Mesodermal cell (in vitro differentiated cells): ENCODE data around the gene BLMH.

Source experiments
- H3K27ac ChIP-seq: 2 replicates; pipeline ENCODE4 v1.7.0; 2013; ENCODE audit warnings: mild to moderate bottlenecking, low read depth, low read length, moderate library complexity; ENCODE audit not compliant: severe bottlenecking
- H3K36me3 ChIP-seq: 2 replicates; pipeline ENCODE4 v1.7.1; 2013; ENCODE audit warnings: mild to moderate bottlenecking, low read length, moderate library complexity; ENCODE audit not compliant: control insufficient read depth, insufficient read depth
- H3K4me1 ChIP-seq: one replicate; pipeline ENCODE4 v1.7.1; 2013; ENCODE audit warnings: mild to moderate bottlenecking, low read length; ENCODE audit not compliant: insufficient read depth, control insufficient read depth, poor library complexity, severe bottlenecking
- H3K4me3 ChIP-seq: 2 replicates; pipeline ENCODE4 v1.7.0; 2013; ENCODE audit warnings: low read length, control low read depth, mild to moderate bottlenecking; ENCODE audit not compliant: insufficient read depth, poor library complexity, severe bottlenecking; ENCODE audit errors: extremely low read depth
- H3K9me3 ChIP-seq: 2 replicates; pipeline ENCODE4 v1.7.1; 2013; ENCODE audit warnings: mild to moderate bottlenecking, low read length, moderate library complexity; ENCODE audit not compliant: control insufficient read depth
- WGBS, 2 experiments: methylation state at CpG; one replicate each; pipeline ENCODE4 v1.1.5; 2013; ENCODE audit warnings: missing lambda C conversion rate in 2 of 2; ENCODE audit not compliant: insufficient coverage in 2 of 2; 5-methylcytosine and 5-hydroxymethylcytosine counted together

Gene BLMH

GRCh38 chr17:30308406-30308805 lies 16.7 kb upstream of the BLMH start:
- H3K36me3 ChIP-seq: no peaks in the 10 kb centered on the region
- H3K4me3 ChIP-seq: no peak overlapping the region
- H3K4me1 ChIP-seq: peaks cover 5% of the 10 kb centered on the region
- H3K27ac ChIP-seq: no peak overlapping the region
- H3K9me3 ChIP-seq: no peaks in the 10 kb centered on the region
- WGBS, 2 experiments: 86 to 100% methylated on average over 1 of the region's 2 CpGs

DNA sequence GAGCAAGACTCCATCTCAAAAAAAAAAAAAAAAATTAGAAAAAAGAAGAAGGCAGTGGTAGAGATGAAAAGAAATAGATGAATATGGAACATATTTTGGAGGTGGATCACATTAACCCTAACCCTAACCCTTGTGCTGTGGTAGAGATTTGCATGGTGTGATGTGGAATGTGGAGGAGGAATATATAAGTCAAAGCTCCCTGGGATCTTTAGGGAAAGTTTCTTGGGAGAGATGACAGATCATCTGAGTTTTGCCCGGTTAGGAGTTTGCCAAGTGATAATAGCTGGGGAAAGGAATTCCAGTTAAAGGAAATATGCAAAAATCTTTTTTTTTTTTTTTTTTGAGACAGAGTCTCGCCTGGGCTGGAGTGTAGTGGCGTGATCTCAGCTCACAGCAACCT lies 13.0 kb upstream of the BLMH start:
- Histone ChIP-seq H3K36me3 (no peaks in the 10 kb centered on the region), H3K27ac (no peak overlapping the region), H3K4me1 (peaks cover 3% of the 10 kb centered on the region), H3K9me3 (peaks cover 7% of the 10 kb centered on the region), H3K4me3 (no peak overlapping the region)
- 100% methylated on average over 1 of the region's 3 CpGs; no CpG with 5 or more reads in 1 of the 2 experiments for WGBS, 2 experiments

DNA sequence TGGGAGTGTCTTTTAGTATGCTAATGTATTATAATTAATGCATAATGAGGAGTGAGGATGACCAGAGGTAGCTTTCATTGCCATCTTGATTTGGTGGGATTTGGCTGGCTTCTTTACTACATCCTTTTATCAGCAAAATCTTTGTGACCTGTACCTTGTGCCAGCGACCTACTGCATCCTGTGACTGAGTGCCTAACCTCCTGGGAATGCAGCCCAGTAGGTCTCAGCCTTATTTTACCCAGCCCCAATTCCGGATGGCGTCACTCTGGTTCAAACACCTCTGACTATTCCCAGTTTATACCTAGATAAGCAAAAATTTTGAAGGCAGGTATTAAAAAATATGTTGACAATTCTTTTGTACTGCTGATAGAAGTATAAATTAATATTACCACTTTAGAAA lies 10.5 kb upstream of the BLMH start:
- Histone ChIP-seq H3K36me3 (no peaks in the 10 kb centered on the region), H3K4me1 (no peaks in the 10 kb centered on the region)
- 100% methylated on average over 1 of the region's 3 CpGs for WGBS, 2 experiments

GRCh38 chr17:30300818-30301217 lies 9.1 kb upstream of the BLMH start:
- H3K4me3 ChIP-seq: no peak overlapping the region
- no peak overlapping the region for H3K27ac ChIP-seq
- H3K36me3 ChIP-seq: no peaks in the 10 kb centered on the region
- peaks cover 8% of the 10 kb centered on the region for H3K9me3 ChIP-seq
- no peaks in the 10 kb centered on the region for H3K4me1 ChIP-seq

More for the DNA sequence above, 10.5 kb upstream of the BLMH start:
- H3K4me3 ChIP-seq: no peak overlapping the region
- peaks cover 8% of the 10 kb centered on the region for H3K9me3 ChIP-seq
- H3K27ac ChIP-seq: no peak overlapping the region

DNA sequence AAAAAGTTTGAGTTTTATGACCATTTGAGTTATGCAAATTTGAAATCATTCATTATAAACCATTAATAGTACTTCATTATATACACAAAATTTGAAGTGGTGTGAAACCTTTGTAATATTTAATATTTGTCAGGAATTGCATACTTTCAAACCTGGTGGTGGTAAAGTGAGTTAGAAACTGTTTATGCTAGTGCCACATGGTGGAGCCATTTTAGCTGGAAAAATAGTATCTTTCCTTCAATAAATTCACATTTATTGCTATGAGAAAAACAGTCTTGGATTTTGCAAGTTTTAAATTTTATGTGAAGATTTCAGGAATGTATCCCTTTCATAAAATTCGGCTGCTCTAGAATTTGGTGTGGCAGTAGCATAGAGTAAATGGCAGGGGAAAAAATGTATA lies 7.3 kb upstream of the BLMH start:
- H3K4me1 ChIP-seq: no peaks in the 10 kb centered on the region
- no peak overlapping the region for H3K4me3 ChIP-seq
- peaks cover 8% of the 10 kb centered on the region for H3K9me3 ChIP-seq
- H3K36me3 ChIP-seq: no peaks in the 10 kb centered on the region
- no peak overlapping the region for H3K27ac ChIP-seq
- WGBS, 2 experiments: 75 to 80% methylated on average over 1 of the region's 1 CpG

DNA sequence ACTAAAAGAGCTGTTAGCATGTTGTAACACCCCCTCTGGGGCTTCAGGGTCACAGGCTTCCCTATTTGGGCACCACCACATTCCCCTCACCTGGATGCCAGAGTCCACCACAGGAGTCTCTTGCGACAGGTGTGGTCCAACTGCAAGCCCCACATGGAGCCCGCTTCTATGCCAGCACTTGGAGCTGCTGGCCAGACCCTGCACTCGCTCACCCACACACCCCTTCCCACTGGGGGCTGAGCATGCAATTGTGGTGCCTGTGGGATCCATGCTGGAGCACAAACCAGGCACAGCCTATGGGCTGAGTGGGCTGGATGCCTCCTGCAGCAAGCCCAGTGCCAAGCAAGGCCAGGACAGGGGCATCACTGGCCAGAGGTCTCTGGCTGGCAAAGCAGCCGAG lies 6.0 kb upstream of the BLMH start:
- WGBS, 2 experiments: 92 to 100% methylated on average over 2 to 3 of the region's 4 CpGs
- no peak overlapping the region for H3K27ac ChIP-seq
- no peak overlapping the region for H3K4me3 ChIP-seq
- H3K36me3 ChIP-seq: no peaks in the 10 kb centered on the region
- peaks cover 8% of the 10 kb centered on the region for H3K9me3 ChIP-seq
- H3K4me1 ChIP-seq: no peaks in the 10 kb centered on the region

GRCh38 chr17:30296499-30297080 lies 4.8 kb upstream of the BLMH start:
- no peaks in the 10 kb centered on the region for H3K36me3 ChIP-seq
- H3K4me1 ChIP-seq: no peaks in the 10 kb centered on the region
- peaks cover 8% of the 10 kb centered on the region for H3K9me3 ChIP-seq
- 77 to 98% methylated on average over 3 to 5 of the region's 5 CpGs for WGBS, 2 experiments
- H3K4me3 ChIP-seq: no peak overlapping the region
- H3K27ac ChIP-seq: no peak overlapping the region

DNA sequence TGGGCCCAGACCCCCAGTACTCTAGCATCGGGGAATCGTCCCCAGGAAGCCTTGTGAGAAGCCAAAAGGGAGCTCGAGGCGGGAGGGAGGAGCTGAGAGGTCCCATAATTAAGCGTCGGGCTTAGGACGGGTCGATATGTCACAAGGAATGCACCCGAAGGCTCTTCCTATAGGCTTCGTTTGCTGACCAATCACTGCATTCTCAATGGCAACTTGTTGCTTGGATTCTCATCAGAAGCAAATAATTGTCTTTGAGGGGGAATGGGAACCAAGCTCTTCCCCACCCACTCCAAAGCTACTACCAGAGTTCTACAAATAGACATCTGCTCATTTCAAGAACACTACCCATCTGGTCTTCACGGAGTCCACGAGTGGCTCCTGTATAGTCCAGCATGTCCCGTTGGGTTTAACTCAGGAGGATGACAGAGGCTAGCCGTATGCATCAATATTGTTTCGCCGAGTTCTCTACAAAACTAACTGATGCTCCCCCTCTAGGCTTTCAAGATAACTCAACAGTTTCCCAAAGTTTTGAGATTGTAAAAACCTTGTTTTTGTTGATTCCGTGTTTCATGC lies 628 bp upstream of the BLMH start:
- H3K4me1 ChIP-seq: peaks cover 8% of the 10 kb centered on the region
- peak overlapping the region; percentile 92 for H3K4me3 ChIP-seq
- no peaks in the 10 kb centered on the region for H3K9me3 ChIP-seq
- peak overlapping the region; percentile 85 for H3K27ac ChIP-seq
- peaks cover 21% of the 10 kb centered on the region for H3K36me3 ChIP-seq
- 44 to 46% methylated on average over 15 of the region's 17 CpGs for WGBS, 2 experiments

DNA sequence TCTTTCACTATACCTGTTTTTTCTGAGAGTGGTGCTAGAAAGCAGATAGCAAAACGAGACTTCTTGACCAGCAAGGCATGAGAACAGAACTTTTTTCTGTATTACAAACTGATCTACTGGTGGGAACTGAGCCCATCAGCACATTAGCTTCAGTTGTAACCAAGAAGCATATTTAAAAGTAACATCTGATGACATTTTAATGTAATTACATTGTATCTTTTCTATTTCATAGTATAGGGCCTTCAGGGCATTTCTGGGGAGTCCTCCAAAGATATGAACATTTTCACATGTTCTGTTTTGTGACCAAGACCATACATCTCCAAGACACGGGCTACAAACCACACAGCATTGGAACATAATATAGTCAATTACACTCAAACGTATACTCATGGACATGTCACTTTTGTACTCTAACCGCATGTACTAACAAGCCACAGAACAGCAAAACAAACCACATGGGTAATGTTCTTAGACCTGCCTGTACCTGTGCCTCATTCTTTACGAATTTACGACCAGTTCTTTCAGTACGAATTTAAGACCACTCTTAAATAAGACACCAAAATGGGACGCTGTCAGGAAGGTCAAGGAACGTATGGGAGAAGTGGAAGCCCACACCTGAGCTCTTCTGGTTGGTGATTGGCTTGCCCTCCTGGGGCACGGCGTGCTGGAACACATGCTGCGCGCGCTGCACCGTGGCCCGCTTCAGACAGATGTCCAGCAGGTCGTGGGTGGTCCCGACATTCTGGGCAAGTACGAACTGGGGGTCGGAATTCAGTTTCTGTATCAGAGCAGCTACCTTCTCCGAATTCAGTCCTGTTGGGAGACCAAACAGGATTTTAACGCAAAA lies 825 bp downstream of the BLMH start:
- peaks cover 35% of the 10 kb centered on the region for H3K36me3 ChIP-seq
- H3K4me1 ChIP-seq: peaks cover 8% of the 10 kb centered on the region
- peak overlapping the region; percentile 85 for H3K27ac ChIP-seq
- peak overlapping the region; percentile 92 for H3K4me3 ChIP-seq
- WGBS, 2 experiments: 9 to 17% methylated on average over 15 to 22 of the region's 22 CpGs
- H3K9me3 ChIP-seq: no peaks in the 10 kb centered on the region

DNA sequence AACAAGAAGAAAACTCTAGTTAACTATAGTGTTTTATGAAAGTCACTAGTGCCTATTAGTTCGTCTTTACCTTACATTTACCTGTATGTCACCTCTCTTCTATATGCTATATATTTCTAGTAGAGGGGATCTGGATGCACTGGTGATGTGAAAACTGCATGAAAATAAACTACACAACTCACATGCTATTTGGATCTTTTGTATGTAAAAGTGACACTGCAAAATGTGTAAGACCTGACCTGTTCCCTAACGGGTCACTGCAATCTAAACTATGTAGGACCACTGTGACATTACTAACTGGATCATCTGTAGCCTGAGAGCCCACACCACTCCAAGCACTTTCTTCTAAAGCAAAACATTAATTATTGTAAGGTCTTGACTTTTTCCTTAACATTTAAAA lies 1.7 kb downstream of the BLMH start:
- Histone ChIP-seq H3K36me3 (peaks cover 44% of the 10 kb centered on the region), H3K4me1 (peaks cover 8% of the 10 kb centered on the region), H3K4me3 (peak overlapping the region; percentile 92), H3K9me3 (no peaks in the 10 kb centered on the region), H3K27ac (no peak overlapping the region)
- no CpG with 5 or more reads among the region's 2 CpGs for WGBS, 2 experiments

- Histone ChIP-seq H3K27ac (no peak overlapping the region), H3K4me1 (no peaks in the 10 kb centered on the region), H3K9me3 (no peaks in the 10 kb centered on the region), H3K36me3 (peaks cover 82% of the 10 kb centered on the region), H3K4me3 (no peak overlapping the region)
These were observed 12.6 kb downstream of the BLMH start for GRCh38 chr17:30279156-30279555.
